HepG2 (cell line): ENCODE data around the gene LRRC74A. TPM values are rescaled to one million over a fixed set of nuclear protein-coding genes. Genes with fewer than 3 reads are reported as not detected.
A peak's percentile ranks its signal among the peaks of the same experiment; 100 is the strongest.

ENCODE experiments used
- CREB3 ChIP-seq: sonication (generic); formaldehyde crosslinking; IDR thresholded peaks from 2 replicates; pipeline ENCODE4 v1.5.0; 2020; ENCODE audit warnings: missing genetic modification reagents
- LCORL ChIP-seq, 2 experiments: fragments of 450-650 bp in 1 of 2; sonication (generic) in 1 of 2; formaldehyde crosslinking in 1 of 2; IDR thresholded peaks; 2 replicates each; pipeline versions ENCODE4 v1.5.0 to v1.6.1; 2017 to 2020; ENCODE audit warnings: antibody characterized with exemption in 1 of 2, missing genetic modification reagents in 1 of 2
- MED8 ChIP-seq: sonication (generic); formaldehyde crosslinking; IDR thresholded peaks from 2 replicates; pipeline ENCODE4 v1.8.1; 2023; ENCODE audit warnings: mild to moderate bottlenecking, missing genetic modification reagents; ENCODE audit not compliant: insufficient replicate concordance
- NFATC3 ChIP-seq: sonication (generic); formaldehyde crosslinking; IDR thresholded peaks from 2 replicates; pipeline ENCODE4 v1.5.1; 2020; ENCODE audit warnings: mild to moderate bottlenecking, missing genetic modification reagents
- NFIB ChIP-seq: sonication (generic); formaldehyde crosslinking; IDR thresholded peaks from 2 replicates; pipeline ENCODE4 v1.9.0; 2021; ENCODE audit warnings: missing genetic modification reagents, mild to moderate bottlenecking, borderline replicate concordance
- NR2C2 ChIP-seq: sonication (generic); formaldehyde crosslinking; IDR thresholded peaks from 2 replicates; pipeline ENCODE4 v1.4.0; 2020; ENCODE audit warnings: missing genetic modification reagents, mild to moderate bottlenecking, moderate library complexity, borderline replicate concordance
- RCOR2 ChIP-seq: IDR thresholded peaks from 2 replicates; pipeline ENCODE4 v1.6.1; 2016; ENCODE audit warnings: missing biosample characterization, missing genetic modification reagents
- TAF15 ChIP-seq: fragments of 200-400 bp; formaldehyde crosslinking; IDR thresholded peaks from one replicate; pipeline ENCODE4 v1.6.1; 2018; ENCODE audit warnings: mild to moderate bottlenecking, low read depth, low read length; ENCODE audit not compliant: poor library complexity, severe bottlenecking
- TEAD2 ChIP-seq: sonication (generic); formaldehyde crosslinking; IDR thresholded peaks from 2 replicates; pipeline ENCODE4 v1.9.0; 2021; ENCODE audit warnings: missing genetic modification reagents
- TGIF2 ChIP-seq: IDR thresholded peaks from 2 replicates; pipeline ENCODE4 v1.6.1; 2016; ENCODE audit warnings: control low read depth, missing compliant biosample characterization
- ZBTB20 ChIP-seq: sonication (generic); formaldehyde crosslinking; IDR thresholded peaks from 2 replicates; pipeline ENCODE4 v1.8.1; 2023; ENCODE audit warnings: missing genetic modification reagents, low read depth, mild to moderate bottlenecking, borderline replicate concordance
- ZBTB21 ChIP-seq: sonication (generic); formaldehyde crosslinking; IDR thresholded peaks from 2 replicates; pipeline ENCODE4 v1.4.0; 2020; ENCODE audit warnings: missing genetic modification reagents
- ZFX ChIP-seq: sonication (generic); formaldehyde crosslinking; IDR thresholded peaks from 2 replicates; pipeline ENCODE4 v1.4.0; 2020; ENCODE audit warnings: mild to moderate bottlenecking, low read depth, missing genetic modification reagents, moderate library complexity
- ZNF260 ChIP-seq: sonication (generic); formaldehyde crosslinking; IDR thresholded peaks from 2 replicates; pipeline ENCODE4 v1.4.0; 2020; ENCODE audit warnings: missing genetic modification reagents, low read depth, mild to moderate bottlenecking, borderline replicate concordance
- ZNF33A ChIP-seq: sonication (generic); formaldehyde crosslinking; IDR thresholded peaks from 2 replicates; pipeline ENCODE4 v1.5.1; 2020; ENCODE audit warnings: missing genetic modification reagents, mild to moderate bottlenecking, moderate library complexity, borderline replicate concordance
- ZNF512B ChIP-seq: sonication (generic); formaldehyde crosslinking; IDR thresholded peaks from 2 replicates; pipeline ENCODE4 v1.5.1; 2020; ENCODE audit warnings: missing genetic modification reagents, mild to moderate bottlenecking, borderline replicate concordance
- ZNF530 ChIP-seq: sonication (generic); formaldehyde crosslinking; IDR thresholded peaks from 2 replicates; pipeline ENCODE4 v1.5.0; 2020; ENCODE audit warnings: low read depth, mild to moderate bottlenecking, missing genetic modification reagents
- ZNF674 ChIP-seq: sonication (generic); formaldehyde crosslinking; IDR thresholded peaks from 2 replicates; pipeline ENCODE4 v1.5.0; 2020; ENCODE audit warnings: low read depth, mild to moderate bottlenecking, missing genetic modification reagents
- ZNF773 ChIP-seq: sonication (generic); formaldehyde crosslinking; IDR thresholded peaks from 2 replicates; pipeline ENCODE4 v1.4.0; 2020; ENCODE audit warnings: missing genetic modification reagents, borderline replicate concordance
- polyA plus RNA-seq, 8 experiments: library from polyadenylated mRNA; depleted of rRNA in 3 of 8; stranded (reverse) in 7 of 8; unstranded in 1 of 8; fragments of >200 nt; fragmentation: Illumina TruSeq in 4 of 8; extraction: Trizol in 4 of 8; gene quantifications; 2 replicates each; pipeline versions ENCODE4 v1.2.1 to v1.2.3, GENCODE V29; 2011 to 2016; ENCODE audit warnings: low read depth in 4 of 8, missing spikeins in 1 of 8, mixed read lengths in 1 of 8; ENCODE audit not compliant: insufficient read depth in 1 of 8
- total RNA-seq, 5 experiments: library from RNA; depleted of rRNA; stranded (reverse); fragments of >200 nt; fragmentation: Illumina TruSeq; extraction: Trizol; gene quantifications; 2 replicates each; pipeline ENCODE4 v1.2.3, GENCODE V29; 2016; ENCODE audit warnings: low read depth in 1 of 5
- TF ChIP-seq, protein P1 (sequence below): sonication (generic); formaldehyde crosslinking; IDR thresholded peaks from 2 replicates; pipeline ENCODE4 v1.4.0; 2020; ENCODE audit warnings: low read depth, mild to moderate bottlenecking, missing genetic modification reagents
- TF ChIP-seq, protein P2 (sequence below): sonication (generic); formaldehyde crosslinking; IDR thresholded peaks from 2 replicates; pipeline ENCODE4 v1.4.0; 2020; ENCODE audit warnings: missing genetic modification reagents

The LRRC74A gene
- total and polyA plus RNA-seq, 2 of the 13 experiments (the other 11 are each of a cell fraction or from before 2014, with no cell fraction given) = not detected

GRCh38 chr14:76829650-76830421 lies 3.6 kb downstream of the LRRC74A start (continued):
- TF ChIP-seq RCOR2 (CRISPR knock-in tag) (no peak), NFATC3 (CRISPR knock-in tag) (no peak), TGIF2 (CRISPR knock-in tag) (no peak), ZNF33A (no peak), MED8 (CRISPR knock-in tag) (no peak), CREB3 (CRISPR knock-in tag) (no peak), NFIB (no peak), TAF15 (no peak), ZNF773 (CRISPR knock-in tag) (no peak), ZNF260 (CRISPR knock-in tag) (no peak), ZNF530 (CRISPR knock-in tag) (no peak), NR2C2 (CRISPR knock-in tag) (peak; percentile 27; the same call in 1 of the 2 replicates), LCORL (IDR thresholded peaks at IDR 0.05) (no peak), LCORL (CRISPR knock-in tag; IDR thresholded peaks at IDR 0.05) (peak; percentile 78; the same call in 1 of the 2 replicates), ZBTB20 (CRISPR knock-in tag) (no peak), ZNF512B (CRISPR knock-in tag) (no peak), ZFX (CRISPR knock-in tag) (peak; percentile 47; the same call in 1 of the 2 replicates), ZBTB21 (CRISPR knock-in tag) (no peak), ZNF674 (CRISPR knock-in tag) (no peak), TEAD2 (no peak)
- TF ChIP-seq, protein P1, sequence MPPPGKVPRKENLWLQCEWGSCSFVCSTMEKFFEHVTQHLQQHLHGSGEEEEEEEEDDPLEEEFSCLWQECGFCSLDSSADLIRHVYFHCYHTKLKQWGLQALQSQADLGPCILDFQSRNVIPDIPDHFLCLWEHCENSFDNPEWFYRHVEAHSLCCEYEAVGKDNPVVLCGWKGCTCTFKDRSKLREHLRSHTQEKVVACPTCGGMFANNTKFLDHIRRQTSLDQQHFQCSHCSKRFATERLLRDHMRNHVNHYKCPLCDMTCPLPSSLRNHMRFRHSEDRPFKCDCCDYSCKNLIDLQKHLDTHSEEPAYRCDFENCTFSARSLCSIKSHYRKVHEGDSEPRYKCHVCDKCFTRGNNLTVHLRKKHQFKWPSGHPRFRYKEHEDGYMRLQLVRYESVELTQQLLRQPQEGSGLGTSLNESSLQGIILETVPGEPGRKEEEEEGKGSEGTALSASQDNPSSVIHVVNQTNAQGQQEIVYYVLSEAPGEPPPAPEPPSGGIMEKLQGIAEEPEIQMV (CRISPR knock-in tag) = no peak
- TF ChIP-seq, protein P2, sequence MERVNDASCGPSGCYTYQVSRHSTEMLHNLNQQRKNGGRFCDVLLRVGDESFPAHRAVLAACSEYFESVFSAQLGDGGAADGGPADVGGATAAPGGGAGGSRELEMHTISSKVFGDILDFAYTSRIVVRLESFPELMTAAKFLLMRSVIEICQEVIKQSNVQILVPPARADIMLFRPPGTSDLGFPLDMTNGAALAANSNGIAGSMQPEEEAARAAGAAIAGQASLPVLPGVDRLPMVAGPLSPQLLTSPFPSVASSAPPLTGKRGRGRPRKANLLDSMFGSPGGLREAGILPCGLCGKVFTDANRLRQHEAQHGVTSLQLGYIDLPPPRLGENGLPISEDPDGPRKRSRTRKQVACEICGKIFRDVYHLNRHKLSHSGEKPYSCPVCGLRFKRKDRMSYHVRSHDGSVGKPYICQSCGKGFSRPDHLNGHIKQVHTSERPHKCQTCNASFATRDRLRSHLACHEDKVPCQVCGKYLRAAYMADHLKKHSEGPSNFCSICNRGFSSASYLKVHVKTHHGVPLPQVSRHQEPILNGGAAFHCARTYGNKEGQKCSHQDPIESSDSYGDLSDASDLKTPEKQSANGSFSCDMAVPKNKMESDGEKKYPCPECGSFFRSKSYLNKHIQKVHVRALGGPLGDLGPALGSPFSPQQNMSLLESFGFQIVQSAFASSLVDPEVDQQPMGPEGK = peak; percentile 53
